Measurements from ENCODE around the gene CC2D2A.
"Not testable (repeated sequence)": the region's sequence is repeated elsewhere in the genome, so short reads cannot be mapped to it uniquely, and the experiment has no call there.

Gene CC2D2A

GRCh38 chr4:15510961-15511360 lies 41.3 kb downstream of the CC2D2A start:
- H3K27me3 Mint-ChIP-seq, result no peaks in the 10 kb centered on the region

GRCh38 chr4:15513545-15513944 lies 43.9 kb downstream of the CC2D2A start:
- Mint-ChIP-seq H3K27me3 (no peaks in the 10 kb centered on the region), H3K4me3 (no peak overlapping the region), H3K27ac (no peak overlapping the region), H3K9me3 (peaks cover 18% of the 10 kb centered on the region), H3K36me3 (ENCODE audit: low read depth) (no peaks in the 10 kb centered on the region), H3K4me1 (ENCODE audit: low read depth) (no peaks in the 10 kb centered on the region)
- intact Hi-C loops (cut with micrococcal nuclease), result no loop called here

More at GRCh38 chr4:15510961-15511360, 41.3 kb downstream of the CC2D2A start:
- H3K27ac Mint-ChIP-seq, result no peak overlapping the region
- H3K9me3 Mint-ChIP-seq, result peaks cover 9% of the 10 kb centered on the region
- intact Hi-C loops (cut with micrococcal nuclease), result no loop called here
- H3K4me1 Mint-ChIP-seq (ENCODE audit: low read depth), result no peaks in the 10 kb centered on the region
- no peaks in the 10 kb centered on the region for H3K36me3 Mint-ChIP-seq (ENCODE audit: low read depth)
- H3K4me3 Mint-ChIP-seq, result no peak overlapping the region

GRCh38 chr4:15515106-15515505 lies 45.4 kb downstream of the CC2D2A start:
- H3K27ac Mint-ChIP-seq, result no peak overlapping the region
- intact Hi-C loops (cut with micrococcal nuclease), result no loop called here
- peaks cover 8% of the 10 kb centered on the region for H3K36me3 Mint-ChIP-seq (ENCODE audit: low read depth)
- H3K9me3 Mint-ChIP-seq, result peaks cover 28% of the 10 kb centered on the region
- H3K4me3 Mint-ChIP-seq, result no peak overlapping the region
- no peaks in the 10 kb centered on the region for H3K4me1 Mint-ChIP-seq (ENCODE audit: low read depth)
- no peaks in the 10 kb centered on the region for H3K27me3 Mint-ChIP-seq

GRCh38 chr4:15516494-15516893 lies 46.8 kb downstream of the CC2D2A start:
- Mint-ChIP-seq H3K27me3 (no peaks in the 10 kb centered on the region), H3K4me3 (no peak overlapping the region), H3K36me3 (ENCODE audit: low read depth) (peaks cover 8% of the 10 kb centered on the region), H3K27ac (no peak overlapping the region), H3K9me3 (peaks cover 28% of the 10 kb centered on the region), H3K4me1 (ENCODE audit: low read depth) (no peaks in the 10 kb centered on the region)
- intact Hi-C loops (cut with micrococcal nuclease), result no loop called here

DNA sequence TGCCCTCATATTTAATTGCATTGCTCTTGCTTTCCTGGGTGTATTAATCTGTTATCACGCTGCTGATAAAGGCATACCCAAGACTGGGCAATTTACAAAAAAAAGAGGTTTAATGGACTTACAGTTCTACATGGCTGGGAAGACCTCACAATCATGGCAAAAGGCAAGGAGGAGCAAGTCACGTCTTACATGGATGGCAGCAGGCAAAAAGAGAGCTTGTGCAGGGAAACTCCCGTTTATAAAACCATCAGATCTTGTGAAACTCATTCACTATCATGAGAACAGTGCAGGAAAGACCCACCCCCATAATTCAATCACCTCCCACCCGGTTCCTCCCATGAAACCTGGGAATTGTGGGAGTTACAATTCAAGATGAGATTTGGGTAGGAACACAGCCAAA lies 48.0 kb downstream of the CC2D2A start:
- H3K9me3 Mint-ChIP-seq, result peaks cover 27% of the 10 kb centered on the region
- H3K4me3 Mint-ChIP-seq; H3K27ac Mint-ChIP-seq; intact Hi-C loops (cut with micrococcal nuclease); H3K4me1 Mint-ChIP-seq (ENCODE audit: low read depth); H3K27me3 Mint-ChIP-seq; H3K36me3 Mint-ChIP-seq (ENCODE audit: low read depth): not testable (repeated sequence)

GRCh38 chr4:15521442-15522039 lies 51.9 kb downstream of the CC2D2A start:
- no peak overlapping the region for H3K27ac Mint-ChIP-seq
- no peaks in the 10 kb centered on the region for H3K27me3 Mint-ChIP-seq
- no peaks in the 10 kb centered on the region for H3K4me1 Mint-ChIP-seq (ENCODE audit: low read depth)
- intact Hi-C loops (cut with micrococcal nuclease), result no loop called here
- peaks cover 19% of the 10 kb centered on the region for H3K9me3 Mint-ChIP-seq
- H3K4me3 Mint-ChIP-seq, result no peak overlapping the region
- H3K36me3 Mint-ChIP-seq (ENCODE audit: low read depth), result peaks cover 8% of the 10 kb centered on the region

DNA sequence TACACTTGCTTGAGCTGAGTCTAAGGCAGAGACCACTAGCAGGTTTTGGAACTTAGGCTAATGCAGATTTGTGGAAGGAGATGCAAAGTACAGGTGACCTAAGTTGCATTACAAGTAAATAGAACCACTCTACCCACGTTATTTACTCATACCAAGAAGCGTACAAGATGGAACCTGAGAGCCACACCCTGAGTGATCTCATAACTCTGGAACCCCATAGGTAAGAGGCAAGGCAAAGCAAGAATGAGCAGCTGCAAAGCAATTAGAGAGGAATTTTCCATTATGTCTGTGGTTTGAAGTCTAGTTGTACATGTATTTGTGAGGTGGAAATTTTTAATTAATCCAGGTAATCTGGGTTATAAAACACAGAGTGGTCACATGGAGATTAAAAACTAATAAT lies 55.4 kb downstream of the CC2D2A start:
- Mint-ChIP-seq H3K27me3 (no peaks in the 10 kb centered on the region), H3K9me3 (no peaks in the 10 kb centered on the region), H3K36me3 (ENCODE audit: low read depth) (no peaks in the 10 kb centered on the region), H3K27ac (no peak overlapping the region), H3K4me3 (no peak overlapping the region), H3K4me1 (ENCODE audit: low read depth) (no peaks in the 10 kb centered on the region)
- intact Hi-C loops (cut with micrococcal nuclease), result no loop called here

DNA sequence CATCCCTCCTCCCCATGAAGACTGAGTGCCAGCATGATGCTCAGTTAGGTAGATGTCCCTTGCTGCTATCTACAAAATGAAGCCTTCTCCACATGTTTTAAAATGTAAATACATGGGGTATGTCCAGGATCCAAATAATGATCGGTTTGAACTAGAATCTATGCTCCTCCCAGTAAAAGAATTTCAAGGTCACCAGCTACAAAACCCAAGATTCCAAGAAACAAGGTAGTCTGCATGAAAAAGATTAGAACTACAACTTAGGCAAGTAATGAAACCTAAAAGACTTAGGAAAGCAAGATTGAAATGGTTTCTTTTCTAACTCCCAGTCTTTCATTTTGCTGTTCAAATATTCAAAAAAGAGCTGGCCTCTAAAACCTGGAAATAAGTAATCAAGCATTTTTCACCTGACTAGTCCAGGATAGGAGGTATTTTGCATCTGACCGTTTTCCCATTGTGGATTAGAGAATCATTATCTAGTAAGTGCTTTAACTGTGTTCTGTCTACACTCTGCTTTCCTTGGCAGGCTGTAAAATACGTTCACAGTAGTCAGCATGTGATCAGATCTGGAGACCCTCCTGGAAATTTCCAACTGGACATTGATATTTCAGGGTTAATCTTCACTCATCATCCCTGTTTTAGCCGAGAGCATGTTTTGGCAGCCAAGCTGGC lies 57.4 kb downstream of the CC2D2A start:
- Mint-ChIP-seq H3K9me3 (no peaks in the 10 kb centered on the region), H3K27ac (no peak overlapping the region), H3K27me3 (no peaks in the 10 kb centered on the region), H3K4me3 (no peak overlapping the region), H3K4me1 (ENCODE audit: low read depth) (no peaks in the 10 kb centered on the region), H3K36me3 (ENCODE audit: low read depth) (no peaks in the 10 kb centered on the region)
- intact Hi-C loops (cut with micrococcal nuclease), result no loop called here

GRCh38 chr4:15531792-15532191 lies 62.1 kb downstream of the CC2D2A start:
- Mint-ChIP-seq H3K36me3 (ENCODE audit: low read depth) (no peaks in the 10 kb centered on the region), H3K27me3 (no peaks in the 10 kb centered on the region), H3K4me3 (no peak overlapping the region)

GRCh38 chr4:15533817-15534216 lies 64.1 kb downstream of the CC2D2A start:
- H3K4me1 Mint-ChIP-seq (ENCODE audit: low read depth), result no peaks in the 10 kb centered on the region
- H3K9me3 Mint-ChIP-seq, result no peaks in the 10 kb centered on the region
- H3K4me3 Mint-ChIP-seq, result no peak overlapping the region
- intact Hi-C loops (cut with micrococcal nuclease), result no loop called here
- no peaks in the 10 kb centered on the region for H3K27me3 Mint-ChIP-seq
- H3K27ac Mint-ChIP-seq, result no peak overlapping the region
- H3K36me3 Mint-ChIP-seq (ENCODE audit: low read depth), result no peaks in the 10 kb centered on the region

More at GRCh38 chr4:15531792-15532191, 62.1 kb downstream of the CC2D2A start:
- no peaks in the 10 kb centered on the region for H3K4me1 Mint-ChIP-seq (ENCODE audit: low read depth)
- no peak overlapping the region for H3K27ac Mint-ChIP-seq
- no peaks in the 10 kb centered on the region for H3K9me3 Mint-ChIP-seq
- intact Hi-C loops (cut with micrococcal nuclease), result no loop called here

DNA sequence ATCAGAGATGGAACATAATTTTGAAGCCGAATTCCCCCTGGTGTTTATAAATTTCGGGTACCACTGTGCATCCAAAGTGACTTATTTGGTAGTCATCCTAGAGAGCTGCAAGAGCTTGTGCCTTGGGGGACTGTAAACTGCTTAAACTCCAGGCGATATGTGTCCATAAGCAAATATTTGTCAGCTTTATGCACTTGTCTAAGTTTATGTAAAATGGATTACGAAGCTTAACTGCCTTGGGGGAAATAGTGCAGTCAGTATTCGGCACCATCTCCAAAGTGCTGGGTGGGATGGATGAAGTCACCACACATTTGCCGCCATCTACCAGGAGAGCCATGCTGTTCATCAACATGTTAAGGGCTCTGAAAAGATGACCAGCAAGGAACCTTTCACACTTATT lies 65.9 kb downstream of the CC2D2A start:
- intact Hi-C loops (cut with micrococcal nuclease), result no loop called here
- no peak overlapping the region for H3K4me3 Mint-ChIP-seq
- no peak overlapping the region for H3K27ac Mint-ChIP-seq

DNA sequence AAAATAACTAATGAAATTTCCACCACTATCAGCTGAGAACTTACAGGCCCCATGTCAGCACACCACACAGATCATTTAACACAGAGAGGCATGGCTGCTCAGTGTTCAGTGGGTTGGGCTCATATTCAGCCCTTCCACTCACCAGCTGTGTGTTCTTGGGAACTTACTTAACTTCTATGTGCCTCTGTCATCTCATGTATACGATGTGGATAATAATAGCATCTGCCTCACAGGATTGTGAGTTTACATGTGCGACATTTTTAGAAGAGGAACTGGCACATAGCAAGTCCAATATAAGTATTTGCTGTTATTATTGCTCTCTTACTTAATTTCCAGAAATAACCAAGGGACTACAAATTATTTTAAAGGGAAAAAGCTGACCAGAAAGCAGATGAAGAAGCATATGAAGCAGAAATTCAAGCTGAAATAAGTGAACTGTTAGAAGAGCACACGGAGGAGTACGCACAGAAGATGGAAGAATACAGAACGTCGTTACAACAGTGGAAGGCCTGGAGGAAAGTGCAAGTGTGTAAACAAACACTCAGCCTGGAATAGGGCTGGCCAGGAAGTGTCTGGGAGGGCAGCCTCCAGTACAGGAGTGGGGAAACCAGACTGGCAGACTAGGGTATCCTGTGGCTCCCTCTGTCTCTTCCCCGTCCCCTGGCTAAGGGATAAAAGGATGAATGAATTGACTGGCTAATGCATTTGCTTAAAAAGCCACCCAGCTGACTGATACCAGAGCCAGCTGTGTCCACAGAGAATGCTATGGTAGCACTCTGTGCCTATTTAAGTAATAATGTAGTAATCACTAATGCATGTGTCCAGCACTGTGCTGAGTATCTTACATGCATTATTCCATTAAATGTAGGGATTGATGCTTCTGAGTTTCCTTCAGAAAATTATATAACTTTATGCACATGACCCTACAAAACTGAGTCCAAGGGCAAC lies 67.1 kb downstream of the CC2D2A start:
- intact Hi-C loops (cut with micrococcal nuclease), result no loop called here
- H3K4me1 Mint-ChIP-seq (ENCODE audit: low read depth), result no peaks in the 10 kb centered on the region
- no peaks in the 10 kb centered on the region for H3K36me3 Mint-ChIP-seq (ENCODE audit: low read depth)
- no peak overlapping the region for H3K27ac Mint-ChIP-seq
- no peak overlapping the region for H3K4me3 Mint-ChIP-seq
- no peaks in the 10 kb centered on the region for H3K9me3 Mint-ChIP-seq
- no peaks in the 10 kb centered on the region for H3K27me3 Mint-ChIP-seq

More for the DNA sequence above, 65.9 kb downstream of the CC2D2A start:
- Mint-ChIP-seq H3K36me3 (ENCODE audit: low read depth) (no peaks in the 10 kb centered on the region), H3K9me3 (no peaks in the 10 kb centered on the region), H3K4me1 (ENCODE audit: low read depth) (no peaks in the 10 kb centered on the region), H3K27me3 (no peaks in the 10 kb centered on the region)

GRCh38 chr4:15541941-15542340 lies 72.3 kb downstream of the CC2D2A start:
- Mint-ChIP-seq H3K4me3 (no peak overlapping the region), H3K27me3 (no peaks in the 10 kb centered on the region), H3K36me3 (ENCODE audit: low read depth) (peaks cover 6% of the 10 kb centered on the region), H3K9me3 (no peaks in the 10 kb centered on the region), H3K4me1 (ENCODE audit: low read depth) (no peaks in the 10 kb centered on the region), H3K27ac (no peak overlapping the region)
- intact Hi-C loops (cut with micrococcal nuclease), result no loop called here

- no peaks in the 10 kb centered on the region for H3K27me3 Mint-ChIP-seq
- no peaks in the 10 kb centered on the region for H3K9me3 Mint-ChIP-seq
- H3K36me3 Mint-ChIP-seq (ENCODE audit: low read depth), result peaks cover 6% of the 10 kb centered on the region
- no peak overlapping the region for H3K27ac Mint-ChIP-seq
- H3K4me1 Mint-ChIP-seq (ENCODE audit: low read depth), result peaks cover 5% of the 10 kb centered on the region
- intact Hi-C loops (cut with micrococcal nuclease), result no loop called here
- H3K4me3 Mint-ChIP-seq, result no peak overlapping the region
Observed at GRCh38 chr4:15542760-15543159, 73.1 kb downstream of the CC2D2A start.
